Suprapubic skin (tissue), 4 donors: ENCODE data around the gene SOX6. TPM values are rescaled to one million over a fixed set of nuclear protein-coding genes. Genes with fewer than 3 reads are reported as not detected.

Source experiments
- DNase-seq, 2 donors: peaks; one replicate each; pipeline ENCODE4 v3.0.0-alpha.2; 2019; ENCODE audit warnings: low spot score in 2 of 2
- H3K27ac ChIP-seq: fragments of 200-600 bp; sonication (generic); one replicate; pipeline ENCODE4 v1.5.1; 2019
- H3K27me3 ChIP-seq: fragments of 200-600 bp; sonication (generic); one replicate; pipeline ENCODE4 v1.5.1; 2019
- H3K36me3 ChIP-seq: fragments of 200-600 bp; sonication (generic); one replicate; pipeline ENCODE4 v1.5.1; 2019
- H3K4me1 ChIP-seq: fragments of 200-600 bp; sonication (generic); one replicate; pipeline ENCODE4 v1.5.1; 2019
- H3K4me3 ChIP-seq: fragments of 200-600 bp; sonication (generic); one replicate; pipeline ENCODE4 v1.5.1; 2019; ENCODE audit warnings: mild to moderate bottlenecking
- H3K9me3 ChIP-seq: fragments of 200-600 bp; sonication (generic); one replicate; pipeline ENCODE4 v1.5.1; 2019
- CTCF ChIP-seq, 2 donors: fragments of 200-600 bp in 1 of 2; fragments of 450-650 bp in 1 of 2; sonication (generic) in 1 of 2; IDR thresholded peaks; one replicate each; pipeline ENCODE4 v1.5.1; 2016 to 2019; ENCODE audit warnings: antibody characterized with exemption in 2 of 2, mild to moderate bottlenecking in 1 of 2, moderate library complexity in 1 of 2
- EP300 ChIP-seq: sonication (generic); formaldehyde crosslinking; IDR thresholded peaks from one replicate; pipeline ENCODE4 v1.6.1; 2017; ENCODE audit warnings: antibody characterized with exemption
- POLR2A ChIP-seq, 2 donors: fragments of 450-650 bp; IDR thresholded peaks; one replicate each; pipeline ENCODE4 v1.6.1; 2017; ENCODE audit warnings: antibody characterized with exemption in 2 of 2, mild to moderate bottlenecking in 2 of 2, moderate library complexity in 2 of 2
- POLR2AphosphoS5 ChIP-seq, 3 donors: sonication (generic); formaldehyde crosslinking; IDR thresholded peaks; one replicate each; pipeline ENCODE4 v1.6.1; 2017; ENCODE audit warnings: antibody characterized with exemption in 3 of 3
- WGBS: methylation state at CpG from one replicate; pipeline ENCODE4 v1.1.5; 2018; 5-methylcytosine and 5-hydroxymethylcytosine counted together
- total RNA-seq, 4 donors: library from RNA; depleted of rRNA; stranded (reverse); fragments of >200 nt; gene quantifications; one replicate each; pipeline ENCODE4 v1.1.0, GENCODE V29; 2016

The SOX6 gene
- total RNA-seq, 4 donors from 2014 or later: 12.1 to 32.0 (median 23.8) TPM

GRCh38 chr11:15941206-15941770 lies 415.1 kb downstream of the SOX6 start:
- no peak for DNase-seq
- 48% methylated on average over 31 of the region's 36 CpGs for WGBS

GRCh38 chr11:15940462-15941205 lies 415.7 kb downstream of the SOX6 start:
- TF ChIP-seq CTCF (IDR thresholded peaks at IDR 0.05) (no peak), POLR2A (IDR thresholded peaks at IDR 0.05) (no peak), POLR2AphosphoS5 (IDR thresholded peaks at IDR 0.05) (no peak), EP300 (no peak)
- no peaks in the 10 kb centered on the region for H3K36me3 ChIP-seq
- no peaks in the 10 kb centered on the region for H3K9me3 ChIP-seq
- H3K4me3 ChIP-seq: no peak overlapping the region
- H3K27me3 ChIP-seq: peaks cover 6% of the 10 kb centered on the region
- WGBS: 76% methylated on average over 7 of the region's 8 CpGs
- DNase-seq: no peak
- H3K4me1 ChIP-seq: peaks cover 13% of the 10 kb centered on the region
- no peak overlapping the region for H3K27ac ChIP-seq

More at GRCh38 chr11:15941206-15941770, 415.1 kb downstream of the SOX6 start:
- Histone ChIP-seq H3K4me1 (peaks cover 13% of the 10 kb centered on the region), H3K27ac (no peak overlapping the region), H3K4me3 (no peak overlapping the region), H3K27me3 (peaks cover 2% of the 10 kb centered on the region), H3K9me3 (no peaks in the 10 kb centered on the region), H3K36me3 (no peaks in the 10 kb centered on the region)
- peak; percentile 17 to 79 for TF ChIP-seq CTCF (IDR thresholded peaks at IDR 0.05)
- no peak for TF ChIP-seq POLR2AphosphoS5 (IDR thresholded peaks at IDR 0.05)

- DNase-seq: no peak
- 67% methylated on average over 1 of the region's 1 CpG for WGBS
- no peak for TF ChIP-seq POLR2A (IDR thresholded peaks at IDR 0.05)
- TF ChIP-seq CTCF (IDR thresholded peaks at IDR 0.05): no peak
- TF ChIP-seq POLR2AphosphoS5 (IDR thresholded peaks at IDR 0.05): no peak
- no peak for TF ChIP-seq EP300
- Histone ChIP-seq H3K36me3 (no peaks in the 10 kb centered on the region), H3K4me3 (no peak overlapping the region), H3K9me3 (no peaks in the 10 kb centered on the region), H3K27ac (no peak overlapping the region), H3K27me3 (peaks cover 6% of the 10 kb centered on the region), H3K4me1 (peaks cover 6% of the 10 kb centered on the region)
Observed at GRCh38 chr11:15938983-15939382, 417.4 kb downstream of the SOX6 start.

GRCh38 chr11:15938121-15938611 lies 418.2 kb downstream of the SOX6 start:
- Histone ChIP-seq H3K4me3 (no peak overlapping the region), H3K36me3 (no peaks in the 10 kb centered on the region), H3K27me3 (peaks cover 6% of the 10 kb centered on the region), H3K9me3 (no peaks in the 10 kb centered on the region), H3K27ac (no peak overlapping the region), H3K4me1 (peaks cover 3% of the 10 kb centered on the region)
- no peak for DNase-seq
- no peak for TF ChIP-seq POLR2A (IDR thresholded peaks at IDR 0.05)
- WGBS: 96% methylated on average over 24 of the region's 24 CpGs

GRCh38 chr11:15937601-15938120 lies 418.7 kb downstream of the SOX6 start:
- DNase-seq: no peak
- no peaks in the 10 kb centered on the region for H3K36me3 ChIP-seq
- H3K9me3 ChIP-seq: no peaks in the 10 kb centered on the region
- TF ChIP-seq POLR2A (IDR thresholded peaks at IDR 0.05) (no peak), EP300 (no peak), POLR2AphosphoS5 (IDR thresholded peaks at IDR 0.05) (no peak), CTCF (IDR thresholded peaks at IDR 0.05) (no peak)
- no peak overlapping the region for H3K27ac ChIP-seq
- no peak overlapping the region for H3K4me3 ChIP-seq
- WGBS: 92% methylated on average over 11 of the region's 12 CpGs
- peaks cover 3% of the 10 kb centered on the region for H3K4me1 ChIP-seq
- peaks cover 6% of the 10 kb centered on the region for H3K27me3 ChIP-seq
